ENCODE results near the gene FBXO10. TPM values are rescaled to one million over a fixed set of nuclear protein-coding genes. Genes with fewer than 3 reads are reported as not detected.
A peak's percentile ranks its signal among the peaks of the same experiment; 100 is the strongest.

Gene FBXO10
- total RNA-seq, 3 donors from 2014 or later, result 5.1 to 6.9 (median 5.9) TPM

GRCh38 chr9:37464426-37465248, 111.5 kb downstream of the FBXO10 start:
- Histone ChIP-seq H3K9me3 (no peaks in the 10 kb centered on the region), H3K27me3 (no peaks in the 10 kb centered on the region), H3K4me3 (peak overlapping the region; percentile 67 to 93 (median 88)), H3K4me1 (no peaks in the 10 kb centered on the region), H3K27ac (peak overlapping the region; percentile 98 to 100), H3K36me3 (no peaks in the 10 kb centered on the region)
- intact Hi-C loops (cut with DNase I; ENCODE audit: low total_unique reads), result no loop called here
- TF ChIP-seq CTCF (IDR thresholded peaks at IDR 0.05) (no peak), POLR2AphosphoS5 (IDR thresholded peaks at IDR 0.05) (peak; percentile 16 to 59 (median 29))
- peak; percentile 74 to 78 for DNase-seq (ENCODE audit: low spot score in 2 of 2)

GRCh38 chr9:37464006-37464405, 112.2 kb downstream of the FBXO10 start:
- Histone ChIP-seq H3K27me3 (no peaks in the 10 kb centered on the region), H3K27ac (peak overlapping the region; percentile 98 to 100), H3K36me3 (no peaks in the 10 kb centered on the region), H3K4me3 (peak overlapping the region; percentile 67 to 93 (median 88)), H3K4me1 (no peaks in the 10 kb centered on the region), H3K9me3 (no peaks in the 10 kb centered on the region)
- intact Hi-C loops (cut with DNase I; ENCODE audit: low total_unique reads), result no loop called here
- DNase-seq (ENCODE audit: low spot score in 2 of 2), result no peak
- no peak for TF ChIP-seq POLR2AphosphoS5 (IDR thresholded peaks at IDR 0.05)

Other genes with a start within 250 kb of the FBXO10 start
- gene GRHPR, start 153.7 kb downstream of the FBXO10 start, total RNA-seq, result 100 to 1,000 TPM; 117 to 144 (median 140) TPM
- gene ZBTB5, start 110.9 kb downstream of the FBXO10 start, total RNA-seq, result 10 to 100 TPM; 10.6 to 21.5 (median 14.7) TPM
- gene POLR1E, start 90.4 kb downstream of the FBXO10 start, total RNA-seq, result 10 to 100 TPM; 28.8 to 33.9 (median 30.8) TPM
- 100 to 1,000 TPM in 1 of 3 donors, 10 to 100 TPM in 2; 71.9 to 105 (median 72.0) TPM for gene TOMM5, start 16.2 kb upstream of the FBXO10 start, total RNA-seq
- gene FRMPD1, start 74.6 kb upstream of the FBXO10 start, total RNA-seq, result 1 to 10 TPM in 1 of 3 donors, under 1 TPM in 2; 0.16 to 1.6 (median 0.59) TPM
- 10 to 100 TPM in 2 of 3 donors, 1 to 10 TPM in 1; 6.7 to 12.1 (median 11.1) TPM for gene TRMT10B, start 177.4 kb upstream of the FBXO10 start, total RNA-seq
- gene EXOSC3, start 208.7 kb upstream of the FBXO10 start, total RNA-seq, result 10 to 100 TPM; 40.6 to 55.0 (median 49.9) TPM
- 10 to 100 TPM; 29.8 to 44.8 (median 38.7) TPM for gene DCAF10, start 224.4 kb upstream of the FBXO10 start, total RNA-seq

Data from breast epithelium (tissue), 4 donors.